SK-N-SH (cell line): ENCODE measurements around the gene ANKRD16.

Source experiments
- ELF1 ChIP-seq: IDR thresholded peaks from 2 replicates; pipeline ENCODE4 v1.4.0; 2012
- EZH2phosphoT487 ChIP-seq: fragments of 200-600 bp; sonication (generic); IDR thresholded peaks from 2 replicates; pipeline ENCODE4 v1.6.1; 2017; ENCODE audit warnings: low read depth, mixed run types, mild to moderate bottlenecking, antibody characterized with exemption, moderate library complexity, borderline replicate concordance
- JUND ChIP-seq: IDR thresholded peaks from 2 replicates; pipeline ENCODE4 v1.4.0; 2012
- MEF2A ChIP-seq: IDR thresholded peaks from 2 replicates; pipeline ENCODE4 v1.4.0; 2012; ENCODE audit warnings: low read depth, borderline replicate concordance
- NRF1 ChIP-seq: IDR thresholded peaks from 2 replicates; pipeline ENCODE4 v1.6.1; 2012; ENCODE audit warnings: low read depth, mild to moderate bottlenecking, low read length
- POLR2AphosphoS5 ChIP-seq: IDR thresholded peaks from 2 replicates; pipeline ENCODE4 v1.6.1; 2012; ENCODE audit warnings: low read depth, low read length
- RAD21 ChIP-seq: IDR thresholded peaks from 2 replicates; pipeline ENCODE4 v1.6.1; 2012; ENCODE audit warnings: mild to moderate bottlenecking, low read length
- SIN3A ChIP-seq: IDR thresholded peaks from 2 replicates; pipeline ENCODE4 v1.6.1; 2012; ENCODE audit warnings: low read depth, mild to moderate bottlenecking, low read length, moderate library complexity, borderline replicate concordance
- SMC3 ChIP-seq: IDR thresholded peaks from 2 replicates; pipeline ENCODE4 v1.6.1; 2012; ENCODE audit warnings: low read depth, low read length, improper control_type of control experiment
- TEAD4 ChIP-seq: IDR thresholded peaks from 2 replicates; pipeline ENCODE4 v1.4.0; 2012; ENCODE audit warnings: mild to moderate bottlenecking, borderline replicate concordance; ENCODE audit not compliant: insufficient read depth
- YY1 ChIP-seq: IDR thresholded peaks from 2 replicates; pipeline ENCODE4 v1.4.0; 2012; ENCODE audit warnings: low read depth, mild to moderate bottlenecking
- TF ChIP-seq, protein P1 (sequence below): fragments of 200-600 bp; sonication (generic); IDR thresholded peaks from 2 replicates; pipeline ENCODE4 v1.6.1; 2017; ENCODE audit warnings: antibody characterized with exemption, mild to moderate bottlenecking, moderate library complexity
- TF ChIP-seq, protein P2 (sequence below): IDR thresholded peaks from 2 replicates; pipeline ENCODE4 v1.6.1; 2012; ENCODE audit warnings: mild to moderate bottlenecking, low read depth, low read length, moderate library complexity
- TF ChIP-seq, protein P3 (sequence below): fragments of 150-350 bp; IDR thresholded peaks from 2 replicates; pipeline ENCODE4 v1.6.1; 2017; ENCODE audit warnings: antibody characterized with exemption, low read length, low read depth, borderline replicate concordance

DNA sequence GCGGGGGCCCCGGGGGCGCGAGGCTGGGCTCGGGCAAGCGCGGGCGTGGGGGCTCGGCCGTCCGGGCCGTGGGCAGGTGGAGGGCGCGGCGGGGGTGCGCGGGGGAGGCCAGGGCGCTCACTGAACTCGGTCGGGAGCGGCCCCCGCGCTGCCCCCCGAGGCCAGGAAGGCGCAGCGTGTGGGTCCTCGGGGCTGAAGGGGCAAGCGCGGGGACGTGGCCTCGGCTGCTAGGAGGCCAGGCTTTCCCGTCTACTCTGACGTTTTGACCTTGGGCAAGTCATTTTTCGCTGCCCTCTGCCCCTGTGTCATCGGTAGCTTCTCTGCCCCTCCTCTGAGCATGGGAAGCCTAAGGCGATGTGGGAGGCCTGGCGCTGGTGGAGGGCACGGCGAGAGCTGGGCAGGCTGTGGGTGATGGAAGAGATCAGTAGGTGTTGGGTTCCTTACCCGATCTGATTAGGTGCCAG lies 791 bp upstream of the ANKRD16 start:
- TF ChIP-seq, protein P1, sequence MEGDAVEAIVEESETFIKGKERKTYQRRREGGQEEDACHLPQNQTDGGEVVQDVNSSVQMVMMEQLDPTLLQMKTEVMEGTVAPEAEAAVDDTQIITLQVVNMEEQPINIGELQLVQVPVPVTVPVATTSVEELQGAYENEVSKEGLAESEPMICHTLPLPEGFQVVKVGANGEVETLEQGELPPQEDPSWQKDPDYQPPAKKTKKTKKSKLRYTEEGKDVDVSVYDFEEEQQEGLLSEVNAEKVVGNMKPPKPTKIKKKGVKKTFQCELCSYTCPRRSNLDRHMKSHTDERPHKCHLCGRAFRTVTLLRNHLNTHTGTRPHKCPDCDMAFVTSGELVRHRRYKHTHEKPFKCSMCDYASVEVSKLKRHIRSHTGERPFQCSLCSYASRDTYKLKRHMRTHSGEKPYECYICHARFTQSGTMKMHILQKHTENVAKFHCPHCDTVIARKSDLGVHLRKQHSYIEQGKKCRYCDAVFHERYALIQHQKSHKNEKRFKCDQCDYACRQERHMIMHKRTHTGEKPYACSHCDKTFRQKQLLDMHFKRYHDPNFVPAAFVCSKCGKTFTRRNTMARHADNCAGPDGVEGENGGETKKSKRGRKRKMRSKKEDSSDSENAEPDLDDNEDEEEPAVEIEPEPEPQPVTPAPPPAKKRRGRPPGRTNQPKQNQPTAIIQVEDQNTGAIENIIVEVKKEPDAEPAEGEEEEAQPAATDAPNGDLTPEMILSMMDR: no peak
- TF ChIP-seq MEF2A (no peak), JUND (no peak), EZH2phosphoT487 (no peak), YY1 (no peak), POLR2AphosphoS5 (no peak), SIN3A (no peak), TEAD4 (no peak), ELF1 (no peak), SMC3 (no peak), NRF1 (no peak), RAD21 (no peak)
- TF ChIP-seq, protein P2, sequence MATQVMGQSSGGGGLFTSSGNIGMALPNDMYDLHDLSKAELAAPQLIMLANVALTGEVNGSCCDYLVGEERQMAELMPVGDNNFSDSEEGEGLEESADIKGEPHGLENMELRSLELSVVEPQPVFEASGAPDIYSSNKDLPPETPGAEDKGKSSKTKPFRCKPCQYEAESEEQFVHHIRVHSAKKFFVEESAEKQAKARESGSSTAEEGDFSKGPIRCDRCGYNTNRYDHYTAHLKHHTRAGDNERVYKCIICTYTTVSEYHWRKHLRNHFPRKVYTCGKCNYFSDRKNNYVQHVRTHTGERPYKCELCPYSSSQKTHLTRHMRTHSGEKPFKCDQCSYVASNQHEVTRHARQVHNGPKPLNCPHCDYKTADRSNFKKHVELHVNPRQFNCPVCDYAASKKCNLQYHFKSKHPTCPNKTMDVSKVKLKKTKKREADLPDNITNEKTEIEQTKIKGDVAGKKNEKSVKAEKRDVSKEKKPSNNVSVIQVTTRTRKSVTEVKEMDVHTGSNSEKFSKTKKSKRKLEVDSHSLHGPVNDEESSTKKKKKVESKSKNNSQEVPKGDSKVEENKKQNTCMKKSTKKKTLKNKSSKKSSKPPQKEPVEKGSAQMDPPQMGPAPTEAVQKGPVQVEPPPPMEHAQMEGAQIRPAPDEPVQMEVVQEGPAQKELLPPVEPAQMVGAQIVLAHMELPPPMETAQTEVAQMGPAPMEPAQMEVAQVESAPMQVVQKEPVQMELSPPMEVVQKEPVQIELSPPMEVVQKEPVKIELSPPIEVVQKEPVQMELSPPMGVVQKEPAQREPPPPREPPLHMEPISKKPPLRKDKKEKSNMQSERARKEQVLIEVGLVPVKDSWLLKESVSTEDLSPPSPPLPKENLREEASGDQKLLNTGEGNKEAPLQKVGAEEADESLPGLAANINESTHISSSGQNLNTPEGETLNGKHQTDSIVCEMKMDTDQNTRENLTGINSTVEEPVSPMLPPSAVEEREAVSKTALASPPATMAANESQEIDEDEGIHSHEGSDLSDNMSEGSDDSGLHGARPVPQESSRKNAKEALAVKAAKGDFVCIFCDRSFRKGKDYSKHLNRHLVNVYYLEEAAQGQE: no peak
- TF ChIP-seq, protein P3, sequence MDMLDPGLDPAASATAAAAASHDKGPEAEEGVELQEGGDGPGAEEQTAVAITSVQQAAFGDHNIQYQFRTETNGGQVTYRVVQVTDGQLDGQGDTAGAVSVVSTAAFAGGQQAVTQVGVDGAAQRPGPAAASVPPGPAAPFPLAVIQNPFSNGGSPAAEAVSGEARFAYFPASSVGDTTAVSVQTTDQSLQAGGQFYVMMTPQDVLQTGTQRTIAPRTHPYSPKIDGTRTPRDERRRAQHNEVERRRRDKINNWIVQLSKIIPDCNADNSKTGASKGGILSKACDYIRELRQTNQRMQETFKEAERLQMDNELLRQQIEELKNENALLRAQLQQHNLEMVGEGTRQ: no peak
